HEK293 (cell line): Measurements from ENCODE around the gene PABPN1.

ENCODE experiments used
- CTCF ChIA-PET: fragments of 350-600 bp; formaldehyde crosslinking; extraction: SDS; loops from one replicate; lab custom pipeline; 2021; ENCODE audit warnings: antibody characterized with exemption; lab: Yijun Ruan, JAX
- POLR2A ChIA-PET: fragments of 300-600 bp; formaldehyde crosslinking; extraction: SDS; loops from one replicate; lab custom pipeline; 2020; ENCODE audit warnings: antibody characterized with exemption, inconsistent platforms; lab: Yijun Ruan, JAX
- H3K27ac ChIP-seq: fragments of 200-500 bp; sonication (Bioruptor generic); 2 replicates; pipeline ENCODE4 v1.5.1; 2014; ENCODE audit warnings: low read depth, low read length, control low read depth, inconsistent platforms; ENCODE audit errors: extremely low read depth
- H3K36me3 ChIP-seq, 2 experiments: fragments of 200-500 bp in 1 of 2; sonication (Bioruptor generic) in 1 of 2; 1 replicate in 1 of 2; 2 replicates in 1 of 2; pipeline ENCODE4 v1.5.1; 2014 to 2017; ENCODE audit warnings: inconsistent platforms in 2 of 2, low read length in 2 of 2; ENCODE audit not compliant: control insufficient read depth in 2 of 2, insufficient read depth in 1 of 2
- H3K4me1 ChIP-seq: fragments of 200-500 bp; sonication (Bioruptor generic); 2 replicates; pipeline ENCODE4 v1.5.1; 2014; ENCODE audit warnings: mild to moderate bottlenecking, low read length, inconsistent platforms; ENCODE audit not compliant: control insufficient read depth, insufficient read depth
- H3K4me3 ChIP-seq: 2 replicates; pipeline ENCODE4 v1.5.1; 2011; ENCODE audit warnings: low read depth, mild to moderate bottlenecking, control low read depth, low read length, moderate library complexity
- H3K9me3 ChIP-seq: fragments of 200-500 bp; sonication (Bioruptor generic); 2 replicates; pipeline ENCODE4 v1.5.1; 2014; ENCODE audit warnings: low read depth, low read length, inconsistent platforms; ENCODE audit not compliant: control insufficient read depth, insufficient read depth
- ELK4 ChIP-seq: IDR thresholded peaks from 2 replicates; pipeline ENCODE4 v1.6.1; 2011; ENCODE audit warnings: mild to moderate bottlenecking, low read depth, low read length, borderline replicate concordance
- YY2 ChIP-seq: fragments of 450-650 bp; formaldehyde crosslinking; IDR thresholded peaks from 2 replicates; pipeline ENCODE4 v1.5.1; 2016; ENCODE audit warnings: missing biosample characterization, missing genetic modification characterization
- ZFP41 ChIP-seq: fragments of 450-650 bp; formaldehyde crosslinking; IDR thresholded peaks from 2 replicates; pipeline ENCODE4 v1.5.1; 2016; ENCODE audit warnings: missing biosample characterization, missing genetic modification characterization, borderline replicate concordance
- ZFP69B ChIP-seq: fragments of 450-650 bp; formaldehyde crosslinking; IDR thresholded peaks from 2 replicates; pipeline ENCODE4 v1.5.1; 2016; ENCODE audit warnings: missing biosample characterization, missing genetic modification characterization
- ZNF112 ChIP-seq: fragments of 450-650 bp; formaldehyde crosslinking; IDR thresholded peaks from 2 replicates; pipeline ENCODE4 v1.5.0; 2017; ENCODE audit warnings: missing biosample characterization, missing genetic modification characterization
- ZNF114 ChIP-seq: fragments of 450-650 bp; formaldehyde crosslinking; IDR thresholded peaks from 2 replicates; pipeline ENCODE4 v1.5.0; 2017; ENCODE audit warnings: missing biosample characterization, missing genetic modification characterization
- ZNF132 ChIP-seq: fragments of 450-650 bp; formaldehyde crosslinking; IDR thresholded peaks from 2 replicates; pipeline ENCODE4 v1.5.1; 2017; ENCODE audit warnings: missing biosample characterization, missing genetic modification characterization, borderline replicate concordance
- ZNF23 ChIP-seq: fragments of 450-650 bp; formaldehyde crosslinking; IDR thresholded peaks from 2 replicates; pipeline ENCODE4 v1.5.1; 2016; ENCODE audit warnings: missing biosample characterization, missing genetic modification characterization, borderline replicate concordance
- ZNF335 ChIP-seq: fragments of 450-650 bp; formaldehyde crosslinking; conservative IDR thresholded peaks from 2 replicates; pipeline ENCODE4 v1.5.1; 2016; ENCODE audit warnings: missing biosample characterization, missing genetic modification characterization
- ZNF362 ChIP-seq: fragments of 450-650 bp; formaldehyde crosslinking; IDR thresholded peaks from 2 replicates; pipeline ENCODE4 v1.5.1; 2016; ENCODE audit warnings: missing biosample characterization, missing genetic modification characterization
- ZNF37A ChIP-seq: fragments of 450-650 bp; IDR thresholded peaks from 2 replicates; pipeline ENCODE4 v1.5.1; 2018; ENCODE audit warnings: missing biosample characterization, missing genetic modification characterization
- ZNF473 ChIP-seq: fragments of 450-650 bp; formaldehyde crosslinking; IDR thresholded peaks from 2 replicates; pipeline ENCODE4 v1.5.1; 2017; ENCODE audit warnings: missing biosample characterization, missing genetic modification characterization
- ZNF544 ChIP-seq: fragments of 450-650 bp; formaldehyde crosslinking; IDR thresholded peaks from 2 replicates; pipeline ENCODE4 v1.5.0; 2017; ENCODE audit warnings: missing biosample characterization, missing genetic modification characterization
- ZNF558 ChIP-seq: fragments of 450-650 bp; formaldehyde crosslinking; IDR thresholded peaks from 2 replicates; pipeline ENCODE4 v1.5.1; 2016; ENCODE audit warnings: missing biosample characterization, missing genetic modification characterization
- ZNF843 ChIP-seq: fragments of 450-650 bp; formaldehyde crosslinking; IDR thresholded peaks from 2 replicates; pipeline ENCODE4 v1.5.1; 2016; ENCODE audit warnings: missing biosample characterization, missing genetic modification characterization
- ZSCAN16 ChIP-seq: fragments of 450-650 bp; formaldehyde crosslinking; IDR thresholded peaks from 2 replicates; pipeline ENCODE4 v1.5.1; 2016; ENCODE audit warnings: missing biosample characterization, missing genetic modification characterization
- ZSCAN18 ChIP-seq: fragments of 450-650 bp; formaldehyde crosslinking; IDR thresholded peaks from 2 replicates; pipeline ENCODE4 v1.5.1; 2016; ENCODE audit warnings: missing biosample characterization, missing genetic modification characterization
- TF ChIP-seq, protein P1 (sequence below): fragments of 450-650 bp; formaldehyde crosslinking; conservative IDR thresholded peaks from 2 replicates; pipeline ENCODE4 v1.5.1; 2016; ENCODE audit warnings: low read depth, missing biosample characterization, missing genetic modification characterization
- TF ChIP-seq, protein P2 (sequence below): fragments of 450-650 bp; formaldehyde crosslinking; IDR thresholded peaks from 2 replicates; pipeline ENCODE4; 2016; ENCODE audit warnings: missing biosample characterization, missing genetic modification characterization
- TF ChIP-seq, protein P3 (sequence below): fragments of 450-650 bp; formaldehyde crosslinking; IDR thresholded peaks from 2 replicates; pipeline ENCODE4 v1.5.1; 2016; ENCODE audit warnings: missing biosample characterization, missing genetic modification characterization

The PABPN1 gene

GRCh38 chr14:23347406-23348296, 26.4 kb downstream of the PABPN1 start (continued):
- no peak for TF ChIP-seq ELK4
- TF ChIP-seq, protein P1, sequence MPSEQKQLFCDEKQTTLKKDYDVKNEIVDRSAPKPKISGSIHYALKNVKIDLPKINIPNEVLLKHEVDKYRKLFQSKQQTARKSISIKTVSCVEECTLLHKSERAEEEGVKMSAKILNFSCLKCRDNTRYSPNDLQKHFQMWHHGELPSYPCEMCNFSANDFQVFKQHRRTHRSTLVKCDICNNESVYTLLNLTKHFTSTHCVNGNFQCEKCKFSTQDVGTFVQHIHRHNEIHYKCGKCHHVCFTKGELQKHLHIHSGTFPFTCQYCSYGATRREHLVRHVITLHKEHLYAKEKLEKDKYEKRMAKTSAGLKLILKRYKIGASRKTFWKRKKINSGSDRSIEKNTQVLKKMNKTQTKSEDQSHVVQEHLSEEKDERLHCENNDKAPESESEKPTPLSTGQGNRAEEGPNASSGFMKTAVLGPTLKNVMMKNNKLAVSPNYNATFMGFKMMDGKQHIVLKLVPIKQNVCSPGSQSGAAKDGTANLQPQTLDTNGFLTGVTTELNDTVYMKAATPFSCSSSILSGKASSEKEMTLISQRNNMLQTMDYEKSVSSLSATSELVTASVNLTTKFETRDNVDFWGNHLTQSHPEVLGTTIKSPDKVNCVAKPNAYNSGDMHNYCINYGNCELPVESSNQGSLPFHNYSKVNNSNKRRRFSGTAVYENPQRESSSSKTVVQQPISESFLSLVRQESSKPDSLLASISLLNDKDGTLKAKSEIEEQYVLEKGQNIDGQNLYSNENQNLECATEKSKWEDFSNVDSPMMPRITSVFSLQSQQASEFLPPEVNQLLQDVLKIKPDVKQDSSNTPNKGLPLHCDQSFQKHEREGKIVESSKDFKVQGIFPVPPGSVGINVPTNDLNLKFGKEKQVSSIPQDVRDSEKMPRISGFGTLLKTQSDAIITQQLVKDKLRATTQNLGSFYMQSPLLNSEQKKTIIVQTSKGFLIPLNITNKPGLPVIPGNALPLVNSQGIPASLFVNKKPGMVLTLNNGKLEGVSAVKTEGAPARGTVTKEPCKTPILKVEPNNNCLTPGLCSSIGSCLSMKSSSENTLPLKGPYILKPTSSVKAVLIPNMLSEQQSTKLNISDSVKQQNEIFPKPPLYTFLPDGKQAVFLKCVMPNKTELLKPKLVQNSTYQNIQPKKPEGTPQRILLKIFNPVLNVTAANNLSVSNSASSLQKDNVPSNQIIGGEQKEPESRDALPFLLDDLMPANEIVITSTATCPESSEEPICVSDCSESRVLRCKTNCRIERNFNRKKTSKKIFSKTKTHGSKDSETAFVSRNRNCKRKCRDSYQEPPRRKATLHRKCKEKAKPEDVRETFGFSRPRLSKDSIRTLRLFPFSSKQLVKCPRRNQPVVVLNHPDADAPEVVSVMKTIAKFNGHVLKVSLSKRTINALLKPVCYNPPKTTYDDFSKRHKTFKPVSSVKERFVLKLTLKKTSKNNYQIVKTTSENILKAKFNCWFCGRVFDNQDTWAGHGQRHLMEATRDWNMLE: no peak
- TF ChIP-seq, protein P2, sequence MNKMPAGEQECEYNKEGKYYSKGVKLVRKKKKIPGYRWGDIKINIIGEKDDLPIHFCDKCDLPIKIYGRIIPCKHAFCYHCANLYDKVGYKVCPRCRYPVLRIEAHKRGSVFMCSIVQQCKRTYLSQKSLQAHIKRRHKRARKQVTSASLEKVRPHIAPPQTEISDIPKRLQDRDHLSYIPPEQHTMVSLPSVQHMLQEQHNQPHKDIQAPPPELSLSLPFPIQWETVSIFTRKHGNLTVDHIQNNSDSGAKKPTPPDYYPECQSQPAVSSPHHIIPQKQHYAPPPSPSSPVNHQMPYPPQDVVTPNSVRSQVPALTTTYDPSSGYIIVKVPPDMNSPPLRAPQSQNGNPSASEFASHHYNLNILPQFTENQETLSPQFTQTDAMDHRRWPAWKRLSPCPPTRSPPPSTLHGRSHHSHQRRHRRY (tag by site-specific recombination): no peak
- TF ChIP-seq, protein P3, sequence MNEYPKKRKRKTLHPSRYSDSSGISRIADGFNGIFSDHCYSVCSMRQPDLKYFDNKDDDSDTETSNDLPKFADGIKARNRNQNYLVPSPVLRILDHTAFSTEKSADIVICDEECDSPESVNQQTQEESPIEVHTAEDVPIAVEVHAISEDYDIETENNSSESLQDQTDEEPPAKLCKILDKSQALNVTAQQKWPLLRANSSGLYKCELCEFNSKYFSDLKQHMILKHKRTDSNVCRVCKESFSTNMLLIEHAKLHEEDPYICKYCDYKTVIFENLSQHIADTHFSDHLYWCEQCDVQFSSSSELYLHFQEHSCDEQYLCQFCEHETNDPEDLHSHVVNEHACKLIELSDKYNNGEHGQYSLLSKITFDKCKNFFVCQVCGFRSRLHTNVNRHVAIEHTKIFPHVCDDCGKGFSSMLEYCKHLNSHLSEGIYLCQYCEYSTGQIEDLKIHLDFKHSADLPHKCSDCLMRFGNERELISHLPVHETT: no peak
- no peak for TF ChIP-seq ZFP69B (tag by site-specific recombination)

GRCh38 chr14:23348297-23348655, 27.0 kb downstream of the PABPN1 start:
- no peaks in the 10 kb centered on the region for H3K9me3 ChIP-seq

GRCh38 chr14:23349156-23349845, 28.0 kb downstream of the PABPN1 start:
- no peaks in the 10 kb centered on the region for H3K36me3 ChIP-seq
- ChIA-PET POLR2A (interaction anchor here (0.6 kb wide), 1 partner anchor 22 kb away, joined by 3 read pairs; no protein-coding TSS in a partner anchor), CTCF (no interaction called here)
- no peaks in the 10 kb centered on the region for H3K9me3 ChIP-seq
- H3K4me3 ChIP-seq: no peak overlapping the region
- no peaks in the 10 kb centered on the region for H3K4me1 ChIP-seq
- no peak overlapping the region for H3K27ac ChIP-seq
- TF ChIP-seq ZNF112 (tag by site-specific recombination): no peak
- no peak for TF ChIP-seq ZNF132
- TF ChIP-seq ZNF114: no peak
- no peak for TF ChIP-seq ZSCAN18
- TF ChIP-seq ZNF362 (tag by site-specific recombination): no peak
- TF ChIP-seq ZNF544 (tag by site-specific recombination): no peak
- TF ChIP-seq ZNF37A (tag by site-specific recombination): no peak
- TF ChIP-seq YY2: no peak

More at GRCh38 chr14:23348297-23348655, 27.0 kb downstream of the PABPN1 start:
- H3K36me3 ChIP-seq: no peaks in the 10 kb centered on the region
- no peak overlapping the region for H3K27ac ChIP-seq
- no peak overlapping the region for H3K4me3 ChIP-seq
- no peaks in the 10 kb centered on the region for H3K4me1 ChIP-seq
- ChIA-PET CTCF (interaction anchor here (0.6 kb wide), 1 partner anchor 12 kb away, joined by 3 read pairs; no protein-coding TSS in a partner anchor), POLR2A (interaction anchor here (0.6 kb wide), 1 partner anchor 21 kb away, joined by 3 read pairs; no protein-coding TSS in a partner anchor)
- TF ChIP-seq ZSCAN16 (tag by site-specific recombination) (no peak), ZFP41 (tag by site-specific recombination) (no peak), ZNF843 (tag by site-specific recombination) (no peak), ZNF473 (tag by site-specific recombination) (no peak), ZNF23 (tag by site-specific recombination) (no peak), ZNF335 (tag by site-specific recombination) (no peak), ZNF558 (tag by site-specific recombination) (no peak)
- TF ChIP-seq, protein P3: no peak
